HG03066 (cell line): ENCODE data around the gene DCHS2.

Experiments
- ATAC-seq: cut with Tn5 transposase; IDR thresholded peaks from one replicate; pipeline ENCODE4 v1.9.1; 2021; ENCODE audit warnings: low read depth; ENCODE audit not compliant: unreplicated experiment

DCHS2 gene

DNA sequence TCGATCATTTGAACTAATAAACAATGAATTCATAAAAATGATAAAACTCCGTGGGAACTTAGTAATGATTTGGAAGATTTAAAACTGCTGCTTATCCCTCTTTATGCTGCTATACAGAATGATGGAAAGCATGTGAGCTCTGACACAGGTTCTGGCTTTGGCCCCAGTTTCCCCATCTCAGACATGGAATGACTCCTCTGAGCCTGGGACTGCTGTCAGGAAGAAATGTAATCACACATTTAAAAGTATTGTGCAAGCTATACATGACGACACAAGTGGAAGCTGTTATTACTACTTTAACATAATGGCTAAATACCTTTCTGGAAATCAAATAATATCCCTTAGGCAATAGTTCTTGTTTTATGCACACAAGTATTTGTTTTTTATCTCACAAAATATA is 161.7 kb downstream of the DCHS2 start:
- no peak for ATAC-seq

DNA sequence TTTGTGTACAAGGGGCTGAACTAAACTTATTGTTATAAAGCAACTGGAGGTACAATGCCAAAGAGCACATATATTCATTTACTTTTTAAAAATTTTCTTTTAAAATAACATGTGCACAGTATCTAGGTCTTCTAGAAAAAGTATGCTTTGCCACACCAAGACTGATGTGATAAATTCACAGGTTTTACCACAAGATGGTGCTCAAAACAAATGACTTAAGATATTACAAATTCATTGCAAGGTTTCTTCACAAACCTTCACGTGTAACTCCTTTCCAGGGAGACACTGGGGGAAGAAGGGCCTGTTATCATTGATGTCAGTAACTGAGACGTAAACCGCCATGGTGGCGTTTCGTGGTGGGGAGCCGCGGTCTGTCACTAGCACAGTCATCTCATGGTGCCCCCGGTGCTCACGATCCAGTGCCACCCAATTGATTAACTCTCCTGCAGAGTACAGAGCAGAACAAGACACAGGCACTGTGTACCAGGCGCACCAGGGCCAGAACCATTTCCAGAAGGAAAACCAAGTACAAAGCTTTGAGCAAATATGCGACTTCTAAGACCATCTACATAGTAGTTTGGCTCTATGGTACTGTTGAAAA is 162.2 kb downstream of the DCHS2 start:
- ATAC-seq: no peak

DNA sequence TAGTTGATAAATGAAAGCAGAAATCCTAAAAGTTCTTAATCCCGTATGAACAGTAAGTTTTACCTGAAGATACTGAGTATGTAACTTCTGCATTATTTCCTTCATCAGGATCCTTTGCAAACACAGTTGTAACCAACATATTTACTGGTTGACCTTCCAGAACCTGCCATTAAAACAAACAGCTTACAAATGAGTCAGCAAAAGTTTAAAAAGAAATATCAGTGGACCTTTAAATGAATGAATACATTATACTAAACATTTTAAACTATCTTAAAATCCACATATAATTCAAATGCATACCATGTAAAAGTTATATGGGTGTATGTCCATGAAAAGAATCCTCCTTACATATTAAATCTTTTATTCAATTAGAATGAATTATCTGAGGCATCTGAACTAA is 163.6 kb downstream of the DCHS2 start:
- ATAC-seq: no peak

DNA sequence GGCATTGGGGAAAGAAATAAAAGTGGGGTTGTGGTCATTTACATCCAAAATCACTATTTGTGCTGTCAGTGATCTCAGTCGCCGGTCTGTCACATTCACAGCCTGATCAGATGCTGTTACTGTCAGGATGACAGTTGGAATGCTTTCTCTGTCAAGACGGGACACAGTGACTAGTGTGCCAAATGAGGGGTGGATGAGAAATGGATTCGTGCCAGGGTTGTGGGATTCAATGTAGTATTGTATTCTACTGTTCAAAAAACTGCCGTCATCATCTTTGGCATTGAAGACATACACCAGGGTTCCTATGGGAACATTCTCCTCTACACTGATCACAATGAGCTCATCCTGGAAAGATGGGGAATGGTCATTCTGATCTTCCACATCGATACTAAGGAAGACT is 171.1 kb downstream of the DCHS2 start:
- ATAC-seq: no peak

DNA sequence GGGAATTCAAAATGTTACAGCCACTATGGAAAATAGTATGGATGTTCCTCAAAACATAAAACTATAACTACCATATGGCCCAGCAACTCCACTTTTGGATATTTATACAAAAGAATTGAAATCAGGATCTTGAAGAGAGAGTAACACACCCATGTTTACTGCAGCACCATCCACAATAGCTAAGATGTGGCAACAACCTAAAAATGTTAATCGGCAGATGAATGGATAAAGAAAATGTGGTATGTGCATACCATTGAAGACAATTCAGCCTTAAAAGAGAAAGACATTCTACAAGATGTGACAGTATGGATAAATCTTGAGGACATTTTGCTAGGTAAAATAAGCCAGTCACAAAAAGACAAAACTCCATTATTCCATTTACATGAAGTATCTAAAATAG is 171.9 kb downstream of the DCHS2 start:
- no peak for ATAC-seq

DNA sequence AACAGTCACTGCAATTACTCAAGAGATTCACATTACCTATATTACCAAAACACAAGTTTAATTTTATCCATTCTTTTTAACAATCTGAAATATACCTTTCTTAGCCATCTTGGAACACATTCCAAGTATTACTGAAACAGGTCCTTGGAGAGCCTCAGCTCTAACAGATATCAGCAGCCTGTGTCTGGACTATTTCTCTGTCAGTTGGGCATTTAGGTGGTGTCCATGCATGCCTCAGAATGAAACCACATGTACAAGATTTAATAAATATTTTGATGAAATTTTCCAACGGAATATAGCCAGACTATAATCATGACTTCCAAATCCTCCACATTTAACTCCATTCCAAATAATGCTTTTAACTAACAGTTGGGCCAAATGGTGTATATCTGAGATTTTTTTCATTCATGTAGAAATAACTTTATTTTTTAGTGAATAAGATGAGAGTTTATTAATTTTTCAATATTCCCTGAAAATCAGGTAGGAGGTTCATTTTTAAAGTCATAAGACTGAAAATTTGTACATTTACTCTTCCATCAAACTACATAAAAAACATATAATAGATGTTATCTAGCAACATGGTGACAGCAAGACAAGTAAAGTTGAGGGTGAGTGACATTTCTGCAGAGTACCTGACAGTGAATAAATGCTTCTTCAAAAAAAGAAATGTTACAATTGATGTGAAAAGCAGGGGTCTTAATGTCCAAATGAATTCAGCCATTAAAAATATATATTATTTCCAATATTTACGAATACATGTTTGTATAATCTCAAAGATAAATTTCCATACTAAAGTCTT is 174.2 kb downstream of the DCHS2 start:
- ATAC-seq: no peak

DNA sequence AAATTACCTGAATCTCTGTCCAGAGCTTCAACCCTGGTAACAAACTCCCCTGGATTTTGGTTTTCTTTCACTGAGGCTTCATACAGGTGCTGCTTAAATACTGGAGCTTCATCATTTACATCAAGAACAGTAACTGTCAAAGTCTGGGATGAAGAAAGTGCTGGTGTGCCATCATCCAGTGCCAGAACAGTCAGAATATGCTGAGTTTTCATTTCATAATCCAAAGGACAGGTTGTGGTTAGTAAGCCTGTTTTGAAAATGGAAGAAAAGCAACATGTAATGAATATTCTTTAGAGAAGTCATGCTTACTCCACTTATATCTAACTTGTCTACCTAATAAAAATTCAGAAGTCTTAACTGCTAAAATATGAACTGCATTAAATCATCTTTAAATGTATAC is 175.9 kb downstream of the DCHS2 start:
- no peak for ATAC-seq

DNA sequence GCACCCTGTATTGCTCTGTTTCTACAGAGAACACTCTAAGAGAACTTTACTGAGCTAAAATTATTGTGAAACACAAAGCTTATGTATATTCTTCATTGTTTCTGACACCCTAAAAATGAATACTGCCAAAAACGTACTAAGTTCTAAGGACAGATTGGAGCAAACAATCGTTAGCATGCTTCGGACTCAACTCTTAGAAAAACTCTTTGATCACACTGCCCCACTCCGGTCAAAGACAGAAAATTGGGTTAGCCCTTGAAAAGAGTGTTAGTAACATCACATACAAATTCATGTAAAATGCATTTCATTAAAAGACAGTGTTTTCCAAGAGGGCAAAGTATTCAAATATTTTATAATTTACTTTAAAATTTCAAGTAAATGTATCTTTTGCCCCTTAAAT is 177.4 kb downstream of the DCHS2 start:
- no peak for ATAC-seq

DNA sequence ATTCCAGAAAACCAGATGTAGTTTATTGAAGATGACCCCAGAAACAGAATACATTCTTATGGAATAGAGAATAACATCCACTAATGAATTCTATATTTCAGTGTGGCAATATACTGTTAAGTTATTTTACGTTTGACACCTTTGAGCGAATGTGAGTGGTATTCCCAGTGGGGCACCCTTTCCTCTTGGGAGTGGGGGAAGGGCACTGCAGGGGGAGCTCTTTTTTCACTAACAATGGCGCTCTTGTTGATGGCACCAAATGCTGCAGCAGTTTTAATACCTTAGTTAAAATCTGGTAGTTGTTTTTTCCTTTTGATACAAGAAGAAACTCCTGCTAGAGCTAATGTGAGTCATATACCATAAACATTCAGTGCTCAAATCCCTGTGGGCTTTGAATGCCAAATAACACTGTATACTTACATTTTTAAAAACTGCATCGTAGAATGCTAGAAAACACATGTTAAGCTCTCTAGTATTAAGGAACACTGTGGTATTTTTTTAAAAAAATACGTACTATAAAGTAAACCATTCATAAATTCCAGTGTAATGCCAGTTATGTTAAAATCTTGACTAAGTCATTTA is 178.5 kb downstream of the DCHS2 start:
- ATAC-seq: no peak

DNA sequence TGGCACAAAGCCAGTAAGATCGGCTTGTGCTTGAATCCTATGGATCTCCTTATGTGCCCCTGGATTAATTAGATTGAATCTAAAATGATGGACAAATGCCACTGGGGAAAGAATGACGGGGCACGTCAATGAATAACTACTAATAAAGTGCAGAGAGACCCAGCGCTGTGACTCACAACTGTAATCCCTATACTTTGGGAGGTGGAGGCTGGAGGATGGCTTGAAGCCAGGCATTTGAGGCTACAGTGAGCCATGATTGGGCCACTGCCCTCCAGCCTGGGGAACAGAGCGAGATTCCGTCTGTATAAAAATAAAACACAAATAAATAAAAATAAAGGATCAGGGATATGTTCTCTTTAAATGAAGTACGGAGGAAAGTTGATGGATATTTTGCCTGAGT is 179.4 kb downstream of the DCHS2 start:
- ATAC-seq: no peak

DNA sequence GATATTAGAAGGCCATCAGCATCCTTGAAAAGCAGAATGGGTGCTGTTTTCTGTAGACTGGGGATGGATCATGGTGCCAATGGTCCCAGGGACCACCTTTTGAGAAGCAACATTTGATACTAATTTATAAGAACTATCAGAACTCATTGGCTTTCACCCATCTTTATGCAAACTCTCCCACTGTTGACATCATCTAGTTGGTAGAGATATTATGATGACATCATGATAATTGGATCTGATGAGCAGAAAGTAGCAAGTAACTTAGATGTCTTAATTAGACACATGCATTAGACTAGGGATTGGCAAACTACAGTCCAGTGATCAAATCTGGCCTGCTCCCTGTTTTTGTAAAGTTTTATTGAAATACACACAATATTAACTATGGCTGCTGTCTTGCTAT is 181.0 kb downstream of the DCHS2 start:
- no peak for ATAC-seq

DNA sequence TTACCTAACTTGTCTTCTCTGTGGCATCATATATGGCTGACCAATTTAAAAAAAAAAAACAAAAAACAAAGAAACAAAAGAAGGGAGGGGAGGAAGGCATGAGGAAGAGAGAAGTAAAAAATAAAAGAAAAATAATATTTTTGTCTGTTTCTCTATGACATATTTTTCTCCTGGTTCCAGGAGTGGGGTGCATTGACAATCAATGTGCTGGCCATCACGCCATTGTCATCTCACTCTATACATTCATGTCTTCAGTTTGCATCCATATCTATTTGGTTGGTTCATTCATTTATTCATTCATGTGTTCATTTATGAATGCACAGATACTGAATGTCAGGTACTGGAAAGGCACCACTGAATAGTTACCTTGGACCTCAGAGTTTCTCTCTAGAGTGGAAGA is 183.4 kb downstream of the DCHS2 start:
- ATAC-seq: no peak

DNA sequence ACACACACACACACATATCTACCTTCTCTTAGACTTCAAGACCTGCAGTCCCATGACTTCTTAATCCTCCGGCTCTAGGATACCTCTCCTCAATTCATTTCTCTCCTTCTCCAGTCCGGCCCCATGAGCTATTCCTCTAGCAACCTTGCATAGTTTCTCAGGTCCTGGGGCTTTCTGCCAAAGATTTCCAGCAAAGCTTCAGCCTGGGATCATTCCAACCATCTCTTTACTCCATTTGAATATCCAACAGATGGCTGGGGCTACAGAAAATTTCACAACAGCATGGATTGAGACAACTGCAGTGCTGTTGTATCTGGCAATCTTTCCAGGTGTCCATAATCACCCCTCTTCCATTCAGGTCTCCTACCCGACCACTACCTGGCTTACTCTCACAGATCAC is 184.1 kb downstream of the DCHS2 start:
- no peak for ATAC-seq

DNA sequence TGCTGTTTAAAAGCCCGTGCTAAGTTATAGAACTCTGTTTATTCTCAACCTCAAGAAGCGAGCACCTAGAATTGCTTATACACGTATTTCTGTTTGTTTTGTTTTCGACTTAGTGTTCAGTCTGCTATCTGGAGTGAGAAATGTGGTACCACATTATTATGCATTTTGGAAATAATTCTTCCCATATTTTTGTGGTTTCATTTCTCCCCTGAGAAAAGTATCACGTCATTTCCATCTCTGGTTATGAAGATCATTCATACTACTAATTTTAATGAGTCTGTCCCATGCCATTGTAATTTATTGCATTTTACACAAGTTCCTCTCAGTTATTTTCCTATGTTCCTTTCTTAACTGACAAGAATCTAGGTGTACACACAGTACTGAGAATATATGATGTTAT is 186.0 kb downstream of the DCHS2 start:
- ATAC-seq: no peak

DNA sequence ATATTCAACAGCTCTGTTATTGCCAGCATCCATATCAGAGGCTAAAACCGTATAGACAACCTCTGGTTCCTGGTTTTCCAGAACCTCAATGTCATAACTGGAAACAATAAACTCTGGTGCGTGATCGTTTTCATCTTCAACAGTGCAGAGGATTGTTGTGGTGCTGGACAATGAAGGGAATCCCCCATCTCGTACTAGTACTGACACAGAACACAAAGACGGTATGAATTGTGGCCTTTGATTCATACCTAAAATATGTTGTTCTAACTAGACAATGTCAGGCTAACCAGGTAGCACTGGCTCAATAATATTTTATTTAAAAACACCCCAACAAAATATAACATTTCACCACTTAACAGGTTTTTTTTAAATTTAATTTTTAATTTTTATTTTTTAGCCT is 186.9 kb downstream of the DCHS2 start:
- no peak for ATAC-seq

DNA sequence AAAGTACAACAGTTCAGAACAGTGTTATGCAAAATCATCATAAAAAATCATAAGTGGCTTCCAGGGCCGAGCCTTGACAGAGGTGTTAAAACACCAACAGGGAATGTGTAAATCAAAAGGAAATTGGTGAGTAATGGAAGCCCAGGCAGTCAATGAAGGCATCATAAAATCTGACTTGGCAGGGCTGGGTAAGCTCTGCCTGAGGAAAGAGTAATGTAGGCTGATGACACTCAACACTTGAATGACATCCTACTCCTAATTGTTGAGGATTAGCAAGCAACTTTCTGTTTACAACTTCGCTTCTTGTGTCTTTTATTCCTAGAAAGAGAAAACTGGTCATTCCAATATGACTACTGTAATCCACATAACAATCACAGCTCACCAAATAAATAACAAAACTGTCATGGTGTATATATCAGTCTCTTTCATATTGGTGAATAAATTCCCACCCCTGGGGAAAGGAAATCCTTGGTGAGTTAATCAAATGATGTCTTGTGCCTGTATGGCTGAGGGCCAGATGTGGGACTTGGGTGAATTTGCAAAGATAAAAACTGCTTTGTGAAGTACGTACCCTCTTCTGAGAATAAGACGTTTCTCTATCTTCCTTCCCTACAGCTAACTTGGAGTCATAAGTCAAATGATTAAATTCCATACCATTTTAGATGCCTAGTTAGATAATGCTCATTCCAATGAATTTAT is 196.8 kb downstream of the DCHS2 start:
- ATAC-seq: no peak

DNA sequence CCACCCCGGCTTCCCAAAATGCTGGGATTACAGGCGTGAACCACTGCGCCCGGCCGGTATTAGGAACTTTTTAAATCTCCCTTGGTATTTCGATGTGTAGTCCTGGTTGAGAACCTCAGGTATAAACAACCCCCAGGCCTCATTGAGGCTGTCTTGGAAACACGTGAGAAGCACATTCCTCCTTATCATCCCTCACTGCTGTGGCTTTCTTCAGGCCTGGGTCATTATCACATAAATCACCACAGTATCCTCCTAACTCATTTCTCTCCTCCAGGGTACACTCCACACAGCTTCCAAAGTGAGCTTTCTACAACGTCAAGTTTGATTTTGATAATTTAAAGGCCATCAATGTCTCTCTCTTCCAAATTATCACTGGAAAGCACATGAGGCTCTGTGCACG is 198.2 kb downstream of the DCHS2 start:
- ATAC-seq: no peak

DNA sequence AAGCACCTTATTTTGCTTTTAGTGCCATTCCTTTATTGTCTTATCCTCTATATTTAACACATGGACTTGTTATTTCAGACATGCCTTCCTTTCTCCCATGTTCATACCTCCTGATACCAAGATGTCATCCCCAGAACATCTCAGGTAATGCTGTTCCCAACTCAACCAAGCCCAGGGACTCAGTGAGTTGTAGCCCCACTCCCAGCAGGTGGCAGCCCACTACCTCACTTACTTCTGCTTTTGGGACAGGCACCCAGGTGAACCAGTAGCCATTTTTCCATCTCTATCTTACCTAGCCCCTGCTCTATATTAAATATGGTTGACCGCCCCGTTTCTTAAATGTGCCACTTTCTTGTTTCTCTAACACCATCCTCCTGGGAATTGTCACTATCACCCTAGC is 199.0 kb downstream of the DCHS2 start:
- ATAC-seq: no peak

DNA sequence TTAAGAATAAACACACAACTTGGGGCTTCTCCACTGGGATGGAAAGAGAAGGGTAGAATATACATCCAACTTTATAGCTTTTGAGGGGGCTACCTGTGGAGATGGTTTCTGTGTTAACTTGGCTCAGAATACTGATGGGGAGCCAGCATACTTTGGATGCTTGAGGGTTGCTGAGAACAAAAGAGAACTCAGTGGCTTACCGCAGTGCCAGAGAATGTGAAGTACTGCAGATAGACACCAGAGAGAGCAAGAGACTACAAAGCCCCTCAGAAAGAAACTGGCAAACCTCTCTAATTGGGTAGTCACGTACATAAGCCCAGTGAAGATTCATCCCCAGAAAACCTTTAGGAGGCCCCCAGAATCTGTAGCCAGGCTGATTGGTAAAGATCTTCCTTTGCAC is 214.4 kb downstream of the DCHS2 start:
- ATAC-seq: no peak

DNA sequence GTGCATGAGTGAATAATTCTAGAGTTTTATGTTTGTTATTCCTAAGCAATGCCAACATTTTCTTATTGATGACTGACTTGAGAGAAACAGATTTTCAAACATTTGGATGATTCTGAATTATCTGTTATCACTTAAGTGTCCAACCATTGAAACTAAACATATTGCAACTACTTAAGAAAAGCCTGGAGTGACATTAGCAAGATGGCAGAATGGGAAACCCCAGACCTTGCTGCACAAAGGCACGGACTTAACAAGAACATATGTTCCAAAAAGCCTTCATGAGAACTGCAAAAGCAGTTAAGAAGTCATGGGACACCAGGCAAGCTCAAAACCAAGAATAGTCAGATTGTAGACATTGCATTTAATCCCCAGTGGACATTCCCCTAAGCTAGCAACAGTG is 215.1 kb downstream of the DCHS2 start:
- no peak for ATAC-seq

DNA sequence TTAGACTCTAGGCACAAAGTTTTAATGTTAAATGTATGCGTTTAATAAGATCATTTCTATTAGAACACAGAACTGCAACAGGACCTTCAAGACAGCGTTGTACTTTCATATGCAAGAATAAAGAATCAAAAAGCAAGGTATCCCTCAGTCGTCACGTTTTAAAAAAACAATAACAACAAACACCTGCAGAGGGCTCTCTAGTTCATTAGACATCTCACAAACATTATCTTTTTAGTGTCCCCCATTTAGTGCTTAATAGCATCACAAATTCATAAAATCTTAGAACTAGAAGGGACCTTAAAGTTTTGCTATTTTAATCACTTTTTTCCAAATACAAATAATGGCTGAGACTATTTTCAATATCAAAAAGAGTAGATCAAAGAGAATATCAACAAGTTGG is 236.6 kb downstream of the DCHS2 start:
- ATAC-seq: no peak

DNA sequence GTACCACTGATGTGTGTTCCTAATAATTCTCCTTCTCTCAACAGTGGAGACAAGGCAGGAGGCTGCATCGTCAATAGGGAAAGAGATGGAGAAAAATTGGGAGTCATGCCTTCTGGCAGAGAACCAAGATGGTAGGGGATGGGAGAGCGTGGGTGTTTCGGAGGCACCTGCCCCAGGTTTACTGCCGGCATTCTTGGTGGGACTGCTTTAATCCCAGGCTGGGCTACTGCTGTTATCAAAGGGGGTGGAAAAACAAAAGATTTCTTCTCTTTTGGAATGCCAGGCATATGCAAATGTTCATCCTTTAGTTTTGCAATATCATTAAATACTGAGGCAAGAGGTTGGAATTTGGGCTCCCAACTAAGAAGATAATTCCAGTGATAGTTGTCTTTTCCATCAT is 257.0 kb downstream of the DCHS2 start:
- no peak for ATAC-seq
